Measurements from ENCODE around the gene IPCEF1. TPM values are rescaled to one million over a fixed set of nuclear protein-coding genes. Genes with fewer than 3 reads are reported as not detected.
"Not testable (repeated sequence)": the region's sequence is repeated elsewhere in the genome, so short reads cannot be mapped to it uniquely, and the experiment has no call there.

The IPCEF1 gene
- total RNA-seq, 1 experiment from 2014 or later, result 0.28 TPM

- in situ Hi-C loops (cut with HindIII; ENCODE audit: low pct_unique_long_range_greater_than_20kb, low sequenced_read_pairs) (no loop called here), intact Hi-C loops (cut with micrococcal nuclease; ENCODE audit: unreplicated experiment) (no loop called here)
- CTCF ChIA-PET, result no interaction called here
- Histone ChIP-seq H3K4me1 (ENCODE audit: control insufficient read depth, insufficient read depth, low read length) (no peaks in the 10 kb centered on the region), H3K4me3 (ENCODE audit: low read depth in 2 of 2, low read length in 2 of 2) (no peak overlapping the region), H3K36me3 (ENCODE audit: control insufficient read depth, insufficient read depth, low read length) (no peaks in the 10 kb centered on the region), H3K9me3 (ENCODE audit: control insufficient read depth, insufficient read depth, low read depth, low read length) (no peaks in the 10 kb centered on the region), H3K27ac (ENCODE audit: low read length) (no peak overlapping the region), H3K27me3 (ENCODE audit: control insufficient read depth, insufficient read depth, low read length) (no peaks in the 10 kb centered on the region)
- TF ChIP-seq CTCF (IDR thresholded peaks at IDR 0.05) (no peak), POLR2AphosphoS5 (IDR thresholded peaks at IDR 0.05; ENCODE audit: low read depth, low read length) (no peak), REST (IDR thresholded peaks at IDR 0.05; ENCODE audit: insufficient read depth in 1 of 2, low read depth in 2 of 2, low read length in 1 of 2) (no peak), TCF7L2 (IDR thresholded peaks at IDR 0.05; ENCODE audit: low read depth, low read length) (no peak), SIN3A (IDR thresholded peaks at IDR 0.05; ENCODE audit: borderline replicate concordance, insufficient read depth, low read depth, low read length) (no peak)
- POLR2A ChIA-PET, result no interaction called here
- DNase-seq (ENCODE audit: low read depth, low spot score), result no peak
- no TSS peak for BruUV-seq (replicated peaks)
- no peak for ATAC-seq
Measured at GRCh38 chr6:154242617-154243357, 113.8 kb downstream of the IPCEF1 start.

- CTCF ChIA-PET, result no interaction called here
- POLR2A ChIA-PET, result no interaction called here
- BruUV-seq (replicated peaks), result no TSS peak
- DNase-seq (ENCODE audit: low read depth, low spot score) (no peak), ATAC-seq (no peak)
- in situ Hi-C loops (cut with HindIII; ENCODE audit: low pct_unique_long_range_greater_than_20kb, low sequenced_read_pairs) (no loop called here), intact Hi-C loops (cut with micrococcal nuclease; ENCODE audit: unreplicated experiment) (no loop called here)
- no peaks in the 10 kb centered on the region for H3K27me3 ChIP-seq (ENCODE audit: control insufficient read depth, insufficient read depth, low read length)
- no peaks in the 10 kb centered on the region for H3K9me3 ChIP-seq (ENCODE audit: control insufficient read depth, insufficient read depth, low read depth, low read length)
- no peaks in the 10 kb centered on the region for H3K4me1 ChIP-seq (ENCODE audit: control insufficient read depth, insufficient read depth, low read length)
- TF ChIP-seq POLR2AphosphoS5 (IDR thresholded peaks at IDR 0.05; ENCODE audit: low read depth, low read length) (no peak), TCF7L2 (IDR thresholded peaks at IDR 0.05; ENCODE audit: low read depth, low read length) (no peak), CTCF (IDR thresholded peaks at IDR 0.05) (no peak)
- no peaks in the 10 kb centered on the region for H3K36me3 ChIP-seq (ENCODE audit: control insufficient read depth, insufficient read depth, low read length)
- H3K4me3 ChIP-seq (ENCODE audit: low read depth in 2 of 2, low read length in 2 of 2), result no peak overlapping the region
- H3K27ac ChIP-seq (ENCODE audit: low read length), result no peak overlapping the region
Measured at GRCh38 chr6:154241581-154241980, 115.0 kb downstream of the IPCEF1 start.

- in situ Hi-C loops (cut with HindIII; ENCODE audit: low pct_unique_long_range_greater_than_20kb, low sequenced_read_pairs); H3K27me3 ChIP-seq (ENCODE audit: control insufficient read depth, insufficient read depth, low read length); CTCF ChIA-PET; H3K9me3 ChIP-seq (ENCODE audit: control insufficient read depth, insufficient read depth, low read depth, low read length); H3K36me3 ChIP-seq (ENCODE audit: control insufficient read depth, insufficient read depth, low read length); intact Hi-C loops (cut with micrococcal nuclease; ENCODE audit: unreplicated experiment); H3K27ac ChIP-seq (ENCODE audit: low read length); H3K4me3 ChIP-seq (ENCODE audit: low read depth in 2 of 2, low read length in 2 of 2); POLR2A ChIA-PET; DNase-seq (ENCODE audit: low read depth, low spot score); H3K4me1 ChIP-seq (ENCODE audit: control insufficient read depth, insufficient read depth, low read length); BruUV-seq (replicated peaks); ATAC-seq: not testable (repeated sequence)
Measured at GRCh38 chr6:154241061-154241460, 115.5 kb downstream of the IPCEF1 start.
